Spleen (tissue), 11 donors: ENCODE results near the gene ANKS1B. TPM values are rescaled to one million over a fixed set of nuclear protein-coding genes. Genes with fewer than 3 reads are reported as not detected.
"Not testable (repeated sequence)": the region's sequence is repeated elsewhere in the genome, so short reads cannot be mapped to it uniquely, and the experiment has no call there.

Experiments used
- DNase-seq: peaks from one replicate; pipeline ENCODE4 v3.0.0-alpha.2; 2020
- H3K27ac ChIP-seq, 8 donors: fragments of 200-600 bp; sonication (generic) in 7 of 8; 1 replicate in 4 of 8; 2 replicates in 4 of 8; pipeline versions ENCODE4 v1.5.0 to v1.8.0; 2016 to 2021; ENCODE audit warnings: inconsistent platforms in 4 of 8, mild to moderate bottlenecking in 4 of 8, moderate library complexity in 1 of 8
- H3K27me3 ChIP-seq, 7 donors: fragments of 200-600 bp; sonication (generic) in 6 of 7; replicated peaks in 1 of 7; 1 replicate in 4 of 7; 2 replicates in 3 of 7; pipeline versions ENCODE4 v1.5.0 to v1.8.0; 2016 to 2021; ENCODE audit warnings: inconsistent platforms in 3 of 7, mild to moderate bottlenecking in 1 of 7
- H3K36me3 ChIP-seq, 6 donors: fragments of 200-600 bp; sonication (generic) in 5 of 6; 1 replicate in 4 of 6; 2 replicates in 2 of 6; pipeline versions ENCODE4 v1.5.0 to v1.8.0; 2016 to 2021; ENCODE audit warnings: inconsistent platforms in 2 of 6
- H3K4me1 ChIP-seq, 6 donors: fragments of 200-600 bp; sonication (generic) in 5 of 6; 1 replicate in 3 of 6; 2 replicates in 3 of 6; pipeline versions ENCODE4 v1.5.0 to v1.8.0; 2016 to 2021; ENCODE audit warnings: inconsistent platforms in 3 of 6
- H3K4me3 ChIP-seq, 8 donors: fragments of 200-600 bp; sonication (generic) in 7 of 8; 1 replicate in 4 of 8; 2 replicates in 4 of 8; pipeline versions ENCODE4 v1.5.0 to v1.8.0; 2016 to 2021; ENCODE audit warnings: inconsistent platforms in 4 of 8, mild to moderate bottlenecking in 4 of 8, moderate library complexity in 2 of 8
- H3K9me3 ChIP-seq, 8 donors: fragments of 200-600 bp; sonication (generic) in 7 of 8; 1 replicate in 4 of 8; 2 replicates in 4 of 8; pipeline versions ENCODE4 v1.5.0 to v1.8.0; 2016 to 2021; ENCODE audit warnings: inconsistent platforms in 4 of 8
- CTCF ChIP-seq, 11 experiments: fragments of 200-600 bp in 7 of 11; fragments of 450-650 bp in 4 of 11; sonication (generic) in 4 of 11; IDR thresholded peaks in 8 of 11; conservative IDR thresholded peaks in 3 of 11; 1 replicate in 7 of 11; 2 replicates in 4 of 11; pipeline versions ENCODE4 v1.4.0 to v1.8.0; 2016 to 2021; ENCODE audit warnings: antibody characterized with exemption in 11 of 11, inconsistent platforms in 4 of 11, mild to moderate bottlenecking in 1 of 11
- POLR2A ChIP-seq, 3 donors: fragments of 450-650 bp; IDR thresholded peaks; one replicate each; pipeline ENCODE4 v1.5.1; 2017; ENCODE audit warnings: antibody characterized with exemption in 3 of 3, mild to moderate bottlenecking in 1 of 3
- POLR2AphosphoS5 ChIP-seq, 3 donors: sonication (generic); formaldehyde crosslinking; IDR thresholded peaks; one replicate each; pipeline ENCODE4 v1.5.1; 2017; ENCODE audit warnings: antibody characterized with exemption in 3 of 3
- WGBS, 5 donors: extraction: QIAGEN DNeasy Blood & Tissue Kit in 3 of 5; methylation state at CpG; one replicate each; pipeline versions ENCODE4 v1.1.5 to v1.1.7; 2013 to 2018; 5-methylcytosine and 5-hydroxymethylcytosine counted together
- intact Hi-C: fragments of 100-400 bp; cut with DNase I; formaldehyde crosslinking; loops from one replicate; pipeline ENCODE4 v1.15.0; 2023; ENCODE audit warnings: low total_unique reads
- polyA plus RNA-seq, 3 donors: library from polyadenylated mRNA; stranded (reverse); fragments of 200-250 nt; gene quantifications; one replicate each; pipeline ENCODE4 v1.2.1, GENCODE V29; 2013
- total RNA-seq, 7 donors: library from RNA; depleted of rRNA in 3 of 7; stranded (reverse); fragments of >200 nt in 3 of 7; fragmentation: NEBNext Ultra II Directional in 4 of 7; extraction: Animal tissue kit (Norgen Biotek cat#: 25700) in 4 of 7; gene quantifications; one replicate each; pipeline versions ENCODE4 v1.1.0 to v1.2.1, GENCODE V29; 2016 to 2021
- donor health status: healthy with polysubstance abuse.
- donor health status: DM: no; HTN: no; CAD: no; lungs with moderate emphysema.
- donor health status: DM: no; HTN: no; CAD: no.
- donor health status: Bipolar disorder and iron deficiency.
- donor health status: healthy.
- donor health status: DM: no; HTN: no; CAD: no.
- donor health status: DM: yes; HTN: yes; CAD: no.

The ANKS1B gene
- total and polyA plus RNA-seq, 10 donors = 0.21 to 8.0 (median 4.2) TPM

GRCh38 chr12:98968896-98969295 is 1015.8 kb downstream of the ANKS1B start:
- H3K27me3 ChIP-seq = no peaks in the 10 kb centered on the region
- H3K4me3 ChIP-seq = no peak overlapping the region
- TF ChIP-seq POLR2AphosphoS5 (IDR thresholded peaks at IDR 0.05) (no peak), CTCF (IDR thresholded peaks at IDR 0.05 in 8 of 11, conservative IDR thresholded peaks at IDR 0.05 in 3 of 11) (no peak), POLR2A (IDR thresholded peaks at IDR 0.05) (no peak)
- H3K4me1 ChIP-seq = no peaks in the 10 kb centered on the region
- no peaks in the 10 kb centered on the region for H3K36me3 ChIP-seq
- H3K27ac ChIP-seq = no peak overlapping the region
- DNase-seq = no peak
- intact Hi-C loops = no loop called here
- 54 to 68% (median 63%) methylated on average over 2 of the region's 2 CpGs for WGBS, 5 donors
- peaks cover 0 to 5% (median 0%) of the 10 kb centered on the region in 8 donors for H3K9me3 ChIP-seq

- H3K27ac ChIP-seq, H3K27me3 ChIP-seq, H3K36me3 ChIP-seq, DNase-seq, H3K4me1 ChIP-seq, H3K4me3 ChIP-seq, intact Hi-C loops: not testable (repeated sequence)
- WGBS, 5 donors = 88 to 95% (median 92%) methylated on average over 5 of the region's 5 CpGs
- H3K9me3 ChIP-seq = peaks cover 0 to 27% (median 20%) of the 10 kb centered on the region in 8 donors
Observed at GRCh38 chr12:98957135-98957534, 1027.6 kb downstream of the ANKS1B start.

- Histone ChIP-seq H3K27ac (no peak overlapping the region), H3K27me3 (peaks cover 0 to 3% (median 0%) of the 10 kb centered on the region in 7 donors), H3K4me1 (no peaks in the 10 kb centered on the region), H3K4me3 (no peak overlapping the region), H3K36me3 (no peaks in the 10 kb centered on the region), H3K9me3 (peaks cover 0 to 12% (median 7%) of the 10 kb centered on the region in 8 donors)
- 51 to 58% (median 53%) methylated on average over 4 of the region's 4 CpGs for WGBS, 5 donors
- intact Hi-C loops = no loop called here
- DNase-seq = no peak
- TF ChIP-seq CTCF (IDR thresholded peaks at IDR 0.05 in 8 of 11, conservative IDR thresholded peaks at IDR 0.05 in 3 of 11) (peak in 2 of 11 experiments; percentile 9 to 14), POLR2A (IDR thresholded peaks at IDR 0.05) (no peak), POLR2AphosphoS5 (IDR thresholded peaks at IDR 0.05) (no peak)
Observed at GRCh38 chr12:98955284-98955683, 1029.5 kb downstream of the ANKS1B start.

GRCh38 chr12:98954506-98954905 is 1030.2 kb downstream of the ANKS1B start:
- H3K27me3 ChIP-seq = peaks cover 0 to 3% (median 0%) of the 10 kb centered on the region in 7 donors
- no peaks in the 10 kb centered on the region for H3K4me1 ChIP-seq
- TF ChIP-seq CTCF (IDR thresholded peaks at IDR 0.05 in 8 of 11, conservative IDR thresholded peaks at IDR 0.05 in 3 of 11) (no peak), POLR2AphosphoS5 (IDR thresholded peaks at IDR 0.05) (no peak), POLR2A (IDR thresholded peaks at IDR 0.05) (no peak)
- H3K4me3 ChIP-seq = no peak overlapping the region
- 81 to 98% (median 90%) methylated on average over 1 of the region's 1 CpG for WGBS, 5 donors
- no peak overlapping the region for H3K27ac ChIP-seq
- H3K9me3 ChIP-seq = peaks cover 0 to 4% (median 0%) of the 10 kb centered on the region in 8 donors
- DNase-seq = no peak
- intact Hi-C loops = no loop called here
- no peaks in the 10 kb centered on the region for H3K36me3 ChIP-seq

- Histone ChIP-seq H3K4me1 (no peaks in the 10 kb centered on the region), H3K4me3 (no peak overlapping the region), H3K36me3 (no peaks in the 10 kb centered on the region), H3K9me3 (no peaks in the 10 kb centered on the region), H3K27ac (no peak overlapping the region), H3K27me3 (no peaks in the 10 kb centered on the region)
- intact Hi-C loops = no loop called here
- WGBS, 5 donors = 76 to 90% (median 85%) methylated on average over 7 of the region's 7 CpGs
- no peak for TF ChIP-seq POLR2A (IDR thresholded peaks at IDR 0.05)
- no peak for TF ChIP-seq POLR2AphosphoS5 (IDR thresholded peaks at IDR 0.05)
- TF ChIP-seq CTCF (IDR thresholded peaks at IDR 0.05 in 8 of 11, conservative IDR thresholded peaks at IDR 0.05 in 3 of 11) = no peak
- DNase-seq = no peak
Observed at GRCh38 chr12:98951406-98951805, 1033.3 kb downstream of the ANKS1B start.
